ENCODE results near the gene TSPAN3. TPM values are rescaled to one million over a fixed set of nuclear protein-coding genes. Genes with fewer than 3 reads are reported as not detected.
A peak's percentile ranks its signal among the peaks of the same experiment; 100 is the strongest.

The TSPAN3 gene
- total and polyA plus RNA-seq, 2 donors (not counting 1 experiment from before 2014, with no cell fraction given) = 109 to 130 TPM

GRCh38 chr15:77083381-77084160 lies 12.7 kb upstream of the TSPAN3 start:
- peak overlapping the region; percentile 46 for H2AFZ ChIP-seq (ENCODE audit: insufficient read depth, low read depth, low read length, poor library complexity, severe bottlenecking)
- ChIA-PET POLR2A (interaction anchor here (0.7 to 1.2 kb wide), 2 partner anchors 16 to 338 kb away, joined by 3 to 4 read pairs; partner anchors contain the start of gene HMG20A), CTCF (interaction anchor here (0.7 to 1.6 kb wide), 2 partner anchors 52 to 196 kb away, joined by 3 to 4 read pairs; no protein-coding TSS in a partner anchor)
- no peaks in the 10 kb centered on the region for H3K79me2 ChIP-seq (ENCODE audit: control insufficient read depth, insufficient read depth, low read length)
- H3K36me3 ChIP-seq (replicated peaks in 1 of 2; ENCODE audit: control extremely low read depth in 1 of 2, control insufficient read depth in 1 of 2, extremely low read depth in 1 of 2, insufficient read depth in 2 of 2, low read length in 1 of 2) = no peaks in the 10 kb centered on the region
- no peaks in the 10 kb centered on the region for H3K27me3 Mint-ChIP-seq
- no peaks in the 10 kb centered on the region for H3K9me3 Mint-ChIP-seq (ENCODE audit: insufficient read depth)
- DNase-seq (peak; percentile 96), ATAC-seq (ENCODE audit: low read depth) (peak; percentile 96)
- TF ChIP-seq EZH2 (IDR thresholded peaks at IDR 0.05; ENCODE audit: borderline replicate concordance, insufficient read depth, low read depth, low read length, poor library complexity, severe bottlenecking) = no peak
- TF ChIP-seq CTCF (IDR thresholded peaks at IDR 0.05) = no peak
- peak overlapping the region in 4 of 5 experiments; percentile 12 to 45 (median 26) for H3K4me3 ChIP-seq (ENCODE audit: control extremely low read depth in 1 of 5, extremely low read depth in 1 of 5, insufficient read depth in 1 of 5, low read depth in 2 of 5, low read length in 4 of 5)
- no peaks in the 10 kb centered on the region for H3K27me3 ChIP-seq (replicated peaks in 1 of 4; ENCODE audit: control extremely low read depth in 1 of 4, control insufficient read depth in 3 of 4, insufficient read depth in 4 of 4, low read length in 3 of 4)
- H3K4me3 Mint-ChIP-seq = peak overlapping the region; percentile 60
- intact Hi-C loops (cut with micrococcal nuclease) = loop anchor here (1.0 to 5.0 kb wide), 3 partner anchors 12 to 104 kb away; partner anchors contain the start of gene TSPAN3
- peak overlapping the region; percentile 89 for H3K27ac Mint-ChIP-seq
- H3K4me2 ChIP-seq (replicated peaks; ENCODE audit: low read depth, low read length, poor library complexity, severe bottlenecking) = peak overlapping the region; percentile 68
- 0% methylated on average over 18 of the region's 21 CpGs for WGBS (ENCODE audit: insufficient coverage)
- peak overlapping the region; percentile 80 to 92 for H3K27ac ChIP-seq (ENCODE audit: low read length in 2 of 2)
- H3K4me1 ChIP-seq (ENCODE audit: control insufficient read depth in 2 of 2, insufficient read depth in 2 of 2, low read length in 2 of 2) = peaks cover 48 to 57% of the 10 kb centered on the region in 2 donors
- H4K20me1 ChIP-seq (ENCODE audit: control insufficient read depth, insufficient read depth, low read length, poor library complexity, severe bottlenecking) = no peaks in the 10 kb centered on the region
- H3K4me1 Mint-ChIP-seq = peaks cover 51% of the 10 kb centered on the region
- H3K9me3 ChIP-seq (ENCODE audit: control extremely low read depth in 1 of 3, control insufficient read depth in 2 of 3, insufficient read depth in 1 of 3, low read length in 2 of 3) = peaks cover 0 to 6% (median 0%) of the 10 kb centered on the region in 3 donors
- H3K9ac ChIP-seq (ENCODE audit: low read length) = peak overlapping the region; percentile 42

- TF ChIP-seq EZH2 (IDR thresholded peaks at IDR 0.05; ENCODE audit: borderline replicate concordance, insufficient read depth, low read depth, low read length, poor library complexity, severe bottlenecking) (no peak), CTCF (IDR thresholded peaks at IDR 0.05) (no peak)
- 80% methylated on average over 5 of the region's 5 CpGs for WGBS (ENCODE audit: insufficient coverage)
- Histone ChIP-seq H3K27ac (ENCODE audit: low read length in 2 of 2) (peak overlapping the region; percentile 80 to 92), H3K4me1 (ENCODE audit: control insufficient read depth in 2 of 2, insufficient read depth in 2 of 2, low read length in 2 of 2) (peaks cover 48 to 52% of the 10 kb centered on the region in 2 donors), H4K20me1 (ENCODE audit: control insufficient read depth, insufficient read depth, low read length, poor library complexity, severe bottlenecking) (no peaks in the 10 kb centered on the region), H3K27me3 (replicated peaks in 1 of 4; ENCODE audit: control extremely low read depth in 1 of 4, control insufficient read depth in 3 of 4, insufficient read depth in 4 of 4, low read length in 3 of 4) (no peaks in the 10 kb centered on the region), H3K9ac (ENCODE audit: low read length) (no peak overlapping the region), H3K79me2 (ENCODE audit: control insufficient read depth, insufficient read depth, low read length) (no peaks in the 10 kb centered on the region), H3K4me2 (replicated peaks; ENCODE audit: low read depth, low read length, poor library complexity, severe bottlenecking) (peak overlapping the region; percentile 68), H3K4me3 (ENCODE audit: control extremely low read depth in 1 of 5, extremely low read depth in 1 of 5, insufficient read depth in 1 of 5, low read depth in 2 of 5, low read length in 4 of 5) (peak overlapping the region in 1 of 5 experiments; percentile 12), H3K9me3 (ENCODE audit: control extremely low read depth in 1 of 3, control insufficient read depth in 2 of 3, insufficient read depth in 1 of 3, low read length in 2 of 3) (peaks cover 0 to 10% (median 0%) of the 10 kb centered on the region in 3 donors), H2AFZ (ENCODE audit: insufficient read depth, low read depth, low read length, poor library complexity, severe bottlenecking) (peak overlapping the region; percentile 57), H3K36me3 (replicated peaks in 1 of 2; ENCODE audit: control extremely low read depth in 1 of 2, control insufficient read depth in 1 of 2, extremely low read depth in 1 of 2, insufficient read depth in 2 of 2, low read length in 1 of 2) (no peaks in the 10 kb centered on the region)
- peaks cover 55% of the 10 kb centered on the region for H3K4me1 Mint-ChIP-seq
- peak; percentile 28 for DNase-seq
- ChIA-PET POLR2A (no interaction called here), CTCF (interaction anchor here (1.3 to 1.6 kb wide), 3 partner anchors 36 to 461 kb away, joined by 4 to 7 read pairs (median 4); no protein-coding TSS in a partner anchor)
- H3K27me3 Mint-ChIP-seq = no peaks in the 10 kb centered on the region
- no peaks in the 10 kb centered on the region for H3K9me3 Mint-ChIP-seq (ENCODE audit: insufficient read depth)
- H3K27ac Mint-ChIP-seq = peak overlapping the region; percentile 63
- no peak for ATAC-seq (ENCODE audit: low read depth)
- intact Hi-C loops (cut with micrococcal nuclease) = loop anchor here (5.0 kb wide), 1 partner anchor 105 kb away; no protein-coding TSS in a partner anchor
- H3K4me3 Mint-ChIP-seq = no peak overlapping the region
Observed at GRCh38 chr15:77081971-77082370, 11.1 kb upstream of the TSPAN3 start.

All from B cell (primary cell).